Anterior cingulate cortex (tissue), 58 donors: ENCODE measurements around the gene GPR15LG.
"Not testable (repeated sequence)": the region's sequence is repeated elsewhere in the genome, so short reads cannot be mapped to it uniquely, and the experiment has no call there.

Experiments used
- DNase-seq, 58 donors: peaks; one replicate each; lab custom pipeline; 2025; lab: John Stamatoyannopoulos, UW

Gene GPR15LG

DNA sequence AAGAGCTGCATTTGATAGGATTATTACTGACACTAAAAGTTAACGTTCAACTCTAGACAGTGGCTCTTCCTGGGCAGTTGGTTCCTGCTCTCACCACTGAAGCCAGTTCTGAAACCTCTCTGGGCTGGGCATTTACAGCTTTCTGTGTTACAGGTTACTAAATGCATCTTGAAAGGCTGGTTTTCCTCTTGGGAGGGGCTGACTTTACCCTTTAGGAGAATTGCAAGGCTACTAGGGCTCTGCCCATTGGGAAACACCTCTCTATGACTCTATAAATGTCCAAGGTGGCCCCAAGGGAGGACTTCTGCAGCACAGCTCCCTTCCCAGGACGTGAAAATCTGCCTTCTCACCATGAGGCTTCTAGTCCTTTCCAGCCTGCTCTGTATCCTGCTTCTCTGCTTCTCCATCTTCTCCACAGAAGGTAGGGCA lies at the start of gene GPR15LG:
Gene GPR15LG (plus strand): TSS at position 301 of the 429 bp plus-strand sequence. CDS start 51 bp downstream, at position 352.
- DNase-seq: no peak

DNA sequence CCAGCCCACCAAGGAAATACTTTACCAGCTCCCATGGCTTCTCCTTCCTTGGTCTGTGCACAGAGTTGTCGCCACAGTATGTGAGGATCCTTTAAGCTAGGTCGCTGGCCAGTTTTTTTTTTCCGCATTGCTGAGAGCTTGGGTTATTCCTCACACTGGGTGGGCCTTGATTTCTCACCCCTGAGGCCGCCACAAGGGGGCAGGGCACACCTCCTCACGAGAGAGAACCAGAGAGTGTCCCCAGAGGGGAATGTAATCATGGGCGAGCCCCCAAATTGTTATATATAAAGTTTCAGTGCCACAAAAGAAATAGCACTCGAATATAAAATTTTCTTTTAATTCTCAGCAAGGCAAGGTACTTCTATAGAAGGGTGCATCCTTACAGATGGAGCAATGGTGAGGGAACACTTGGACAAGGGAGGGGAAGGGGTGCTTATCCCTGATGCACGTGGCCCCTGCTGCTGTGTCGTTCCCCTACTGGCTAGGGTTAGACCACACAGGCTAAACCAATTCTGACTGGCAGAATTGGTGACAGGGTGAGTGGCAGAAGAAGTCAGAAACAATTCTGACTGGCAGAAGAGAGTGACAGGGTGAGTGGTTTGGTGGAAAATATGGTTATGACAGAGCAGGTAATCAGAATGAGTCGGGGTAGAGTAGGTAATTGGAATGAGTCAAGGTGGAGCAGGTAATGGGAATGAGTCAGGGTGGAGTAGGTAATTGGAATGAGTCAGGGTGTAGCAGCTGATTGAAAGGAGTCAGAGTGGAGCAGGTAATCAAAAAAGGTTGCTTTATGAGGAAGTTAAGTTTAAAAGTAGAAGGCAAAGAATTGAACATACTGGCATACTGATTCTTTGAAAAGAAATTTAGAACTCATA lies 47.5 kb upstream of the GPR15LG start:
- DNase-seq: not testable (repeated sequence)

DNA sequence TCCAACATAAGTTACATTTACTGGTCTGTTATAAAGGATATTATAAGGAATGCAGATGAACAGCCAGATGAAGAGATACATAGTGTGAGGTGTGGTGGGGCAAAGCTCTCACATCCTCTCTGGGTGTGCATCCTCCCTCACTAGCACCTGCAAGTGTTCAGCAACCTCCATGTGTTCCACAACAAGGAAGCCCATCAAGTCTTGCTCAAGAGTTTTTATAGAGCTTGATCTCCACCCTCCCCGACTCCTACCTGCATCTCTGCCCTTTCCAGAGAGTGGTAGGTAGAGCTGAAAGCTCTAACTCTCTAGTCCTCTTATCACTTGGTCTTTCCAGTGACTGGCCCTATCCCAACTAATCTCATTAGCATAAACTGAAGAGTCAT lies 46.8 kb upstream of the GPR15LG start:
- DNase-seq: no peak

DNA sequence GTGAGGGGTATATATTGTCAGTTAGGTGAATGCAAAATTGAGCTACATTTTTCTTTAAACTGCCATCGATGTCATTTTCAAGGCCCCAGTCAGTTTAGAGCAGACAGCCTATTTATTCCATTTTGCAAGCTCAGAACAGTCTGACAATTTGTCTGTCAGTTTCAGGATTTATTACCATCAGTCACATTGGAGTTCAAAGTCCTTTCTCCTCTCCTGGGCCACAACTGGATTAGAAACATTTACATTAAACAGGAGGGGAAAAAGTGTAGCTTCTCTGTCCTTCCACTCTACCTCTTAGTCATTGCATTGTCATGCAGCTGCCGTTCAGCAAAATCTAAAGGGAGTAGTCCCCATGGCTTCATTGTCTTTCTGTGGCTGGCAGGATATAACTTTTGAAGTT lies 37.8 kb upstream of the GPR15LG start:
- DNase-seq: no peak

DNA sequence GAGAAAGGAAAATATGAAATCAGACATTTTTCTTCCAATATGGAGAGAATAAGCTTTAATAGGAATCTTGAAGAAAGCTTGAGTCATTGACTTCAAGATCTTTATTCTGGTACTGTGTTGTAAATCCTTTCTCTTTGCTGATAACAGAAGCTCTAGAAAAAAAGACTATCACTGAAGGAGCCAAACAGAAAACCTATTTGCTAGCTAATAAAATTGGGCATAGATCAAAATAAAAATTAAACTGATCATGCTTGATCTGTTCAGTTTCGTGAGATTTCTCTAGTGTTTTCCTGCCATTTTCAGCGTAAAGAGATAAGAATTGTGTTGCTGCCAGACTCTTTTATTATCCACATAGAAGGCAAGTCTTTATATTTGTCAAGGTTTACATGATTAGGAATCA lies 35.8 kb upstream of the GPR15LG start:
- no peak for DNase-seq

DNA sequence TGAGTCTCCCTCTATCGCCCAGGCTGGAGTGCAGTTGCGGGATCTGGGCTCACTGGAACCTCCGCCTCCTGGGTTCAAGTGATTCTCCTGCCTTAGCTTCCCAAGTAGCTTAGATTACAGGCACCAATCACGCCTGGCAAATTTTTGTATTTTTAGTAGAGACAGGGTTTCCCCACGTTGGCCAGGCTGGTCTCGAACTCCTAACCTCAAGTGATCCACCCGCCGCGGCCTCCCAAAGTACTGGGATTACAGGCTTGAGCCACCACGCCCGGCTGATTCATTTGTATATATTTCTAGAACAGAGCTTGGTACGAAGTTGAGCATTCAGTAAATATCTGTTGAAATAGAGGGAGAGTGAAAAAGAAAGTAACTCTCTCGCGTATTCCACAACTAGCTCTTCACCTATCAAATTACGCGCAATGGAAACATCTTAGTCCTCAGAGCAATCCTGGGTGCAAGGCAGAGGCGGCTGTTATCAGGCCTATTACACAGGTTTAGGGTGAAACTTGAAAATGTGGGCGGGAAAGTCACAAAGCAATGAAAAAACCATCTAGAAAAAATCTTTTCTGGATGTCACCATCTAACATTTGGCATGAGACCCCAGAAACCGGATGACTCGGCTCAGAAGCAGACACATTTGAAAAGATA lies 35.0 kb upstream of the GPR15LG start:
- peak in 2 of 58 donors; percentile 23 to 37 for DNase-seq

DNA sequence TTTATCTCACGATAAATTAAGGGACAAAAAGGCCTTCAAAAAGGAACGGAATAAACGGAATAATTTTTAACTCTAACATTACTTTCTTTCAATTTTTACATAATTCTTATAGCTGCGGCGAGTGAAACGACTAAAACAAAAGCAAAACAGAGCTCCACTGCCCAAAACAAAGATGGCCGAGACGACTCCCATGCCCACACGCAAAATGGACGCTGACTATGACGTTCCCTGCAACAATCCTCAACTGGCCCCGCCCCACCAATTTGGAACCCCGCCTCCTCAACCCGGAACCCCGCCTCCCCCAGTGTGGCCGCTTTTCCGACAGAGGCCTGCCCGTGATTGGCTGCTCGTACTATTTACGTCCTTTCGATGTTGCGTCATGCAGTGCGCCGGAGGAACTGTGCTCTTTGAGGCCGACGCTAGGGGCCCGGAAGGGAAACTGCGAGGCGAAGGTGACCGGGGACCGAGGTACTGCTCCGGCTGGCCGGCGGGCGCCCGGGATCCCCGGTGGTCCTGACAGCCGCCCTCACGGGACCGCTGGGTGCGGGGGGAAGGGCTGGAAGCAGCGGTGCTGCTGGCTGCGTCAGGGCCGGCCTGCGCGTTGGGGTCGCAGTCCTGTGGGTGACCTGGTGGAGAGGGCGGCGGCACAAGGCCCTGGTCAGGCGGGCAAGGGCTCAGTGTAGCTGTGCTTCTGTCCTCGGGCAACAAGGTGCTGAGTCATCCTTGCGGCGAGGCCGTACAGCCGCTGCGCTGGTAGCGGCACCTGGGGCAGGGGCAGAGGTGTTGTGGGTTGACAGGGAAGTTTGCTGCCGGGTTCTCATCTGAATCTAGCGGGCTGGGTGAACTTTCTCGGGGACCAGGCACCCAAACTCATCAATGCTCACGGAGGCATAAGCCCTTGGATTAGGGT lies 34.2 kb upstream of the GPR15LG start, which contains the start of gene GHITM:
Gene GHITM (plus strand): TSS at position 384 of the 910 bp plus-strand sequence. CDS start 1,992 bp downstream, outside the sequence.
- peak; percentile 79 to 99 (median 98) for DNase-seq

DNA sequence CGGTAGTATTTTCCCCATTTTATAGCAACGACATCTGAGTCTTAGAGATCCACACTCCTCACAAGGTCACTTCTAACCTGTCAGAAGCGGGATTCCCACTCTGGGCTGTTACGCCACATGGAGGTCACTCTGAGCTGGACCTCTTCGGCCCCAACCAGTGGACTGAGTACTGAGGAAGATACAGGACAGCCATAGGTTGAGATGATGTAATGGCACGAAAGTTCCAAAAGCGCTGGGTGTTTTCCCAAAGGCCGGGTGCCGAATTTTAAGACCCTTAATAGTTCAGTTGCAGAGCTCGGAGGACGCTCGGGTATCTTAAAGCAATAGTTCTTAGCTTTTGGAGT lies 33.6 kb upstream of the GPR15LG start:
- peak in 2 of 58 donors; percentile 22 to 28 for DNase-seq

DNA sequence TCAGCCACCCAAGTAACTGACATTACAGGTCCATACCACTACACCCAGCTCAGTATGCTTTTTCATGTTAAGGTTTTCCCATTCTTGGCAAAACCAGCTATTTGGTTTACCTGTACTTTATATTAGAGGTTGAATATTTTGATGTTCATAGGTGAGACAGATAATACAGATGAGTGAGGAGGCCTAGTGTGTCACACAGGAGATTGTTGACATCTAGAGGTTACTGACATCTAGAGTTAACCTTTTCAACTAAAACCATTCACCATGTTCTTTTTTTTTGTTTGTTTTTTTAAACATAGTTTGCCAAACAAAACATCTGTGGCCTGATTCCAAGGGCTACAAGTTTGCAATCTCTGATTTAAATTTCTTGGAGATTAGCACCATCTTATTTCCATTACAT lies 26.3 kb upstream of the GPR15LG start:
- DNase-seq: no peak

DNA sequence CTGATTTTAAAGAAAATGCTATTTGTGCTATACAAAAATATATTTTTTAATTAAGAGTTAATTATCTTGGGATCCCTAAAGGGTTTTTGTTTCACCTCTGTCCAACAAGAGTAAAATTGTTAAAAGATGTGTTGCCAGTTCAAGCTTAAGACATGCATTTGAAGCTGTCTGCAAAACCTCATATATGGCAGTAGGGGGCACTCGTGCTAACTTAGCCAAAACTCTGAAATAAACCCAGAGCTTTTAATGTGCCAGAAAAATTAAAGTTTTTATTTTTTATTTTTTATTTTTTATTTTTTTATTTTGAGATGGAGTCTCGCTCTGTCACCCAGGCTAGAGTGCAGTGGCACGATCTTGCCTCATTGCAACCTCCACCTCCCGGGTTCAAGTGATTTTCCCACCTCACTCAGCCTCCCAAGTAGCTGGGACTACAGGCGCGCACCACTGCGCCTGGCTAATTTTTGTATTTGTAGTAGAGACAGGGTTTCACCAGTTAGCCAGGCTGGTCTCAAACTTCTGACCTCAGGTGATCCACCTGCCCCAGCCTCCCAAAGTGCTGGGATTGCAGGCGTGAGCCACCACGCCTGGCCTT lies 25.5 kb upstream of the GPR15LG start:
- DNase-seq: peak in 1 of 58 donors; percentile 2

DNA sequence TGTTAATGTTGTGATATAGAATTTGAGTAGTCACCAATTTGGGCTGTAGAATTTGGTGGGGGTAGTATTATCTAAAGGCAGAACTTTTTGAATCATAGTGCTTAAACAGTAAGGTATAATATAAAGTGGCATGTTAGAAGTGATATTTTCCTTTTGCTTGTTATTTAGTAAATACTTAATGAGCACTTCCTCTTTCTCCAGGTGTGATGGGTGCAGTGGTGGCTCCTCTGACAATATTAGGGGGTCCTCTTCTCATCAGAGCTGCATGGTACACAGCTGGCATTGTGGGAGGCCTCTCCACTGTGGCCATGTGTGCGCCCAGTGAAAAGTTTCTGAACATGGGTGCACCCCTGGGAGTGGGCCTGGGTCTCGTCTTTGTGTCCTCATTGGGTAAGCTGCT lies 23.7 kb upstream of the GPR15LG start:
- no peak for DNase-seq

DNA sequence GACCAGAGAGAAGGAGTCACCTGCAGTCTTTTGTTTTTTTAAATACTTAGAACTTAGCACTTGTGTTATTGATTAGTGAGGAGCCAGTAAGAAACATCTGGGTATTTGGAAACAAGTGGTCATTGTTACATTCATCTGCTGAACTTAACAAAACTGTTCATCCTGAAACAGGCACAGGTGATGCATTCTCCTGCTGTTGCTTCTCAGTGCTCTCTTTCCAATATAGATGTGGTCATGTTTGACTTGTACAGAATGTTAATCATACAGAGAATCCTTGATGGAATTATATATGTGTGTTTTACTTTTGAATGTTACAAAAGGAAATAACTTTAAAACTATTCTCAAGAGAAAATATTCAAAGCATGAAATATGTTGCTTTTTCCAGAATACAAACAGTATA lies 20.8 kb upstream of the GPR15LG start:
- no peak for DNase-seq

DNA sequence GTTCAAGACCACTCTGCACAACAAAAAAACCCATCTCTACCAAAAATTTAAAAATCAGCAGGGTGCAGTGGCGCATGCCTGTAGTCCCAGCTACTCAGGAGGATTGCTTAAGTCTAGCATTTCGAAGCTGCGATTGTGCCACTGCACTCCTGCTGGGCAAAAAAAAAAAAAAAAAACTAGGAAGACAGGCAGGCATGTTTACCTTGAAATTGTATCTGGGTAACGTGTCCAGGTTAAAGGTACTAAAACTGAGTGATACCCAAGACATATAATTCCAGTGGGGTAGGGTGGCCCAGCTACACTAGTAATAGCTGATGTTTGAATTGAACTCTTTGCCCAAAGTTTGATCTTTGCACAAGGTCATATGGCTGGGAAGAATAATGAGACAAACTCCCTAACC lies 18.1 kb upstream of the GPR15LG start:
- DNase-seq: no peak

DNA sequence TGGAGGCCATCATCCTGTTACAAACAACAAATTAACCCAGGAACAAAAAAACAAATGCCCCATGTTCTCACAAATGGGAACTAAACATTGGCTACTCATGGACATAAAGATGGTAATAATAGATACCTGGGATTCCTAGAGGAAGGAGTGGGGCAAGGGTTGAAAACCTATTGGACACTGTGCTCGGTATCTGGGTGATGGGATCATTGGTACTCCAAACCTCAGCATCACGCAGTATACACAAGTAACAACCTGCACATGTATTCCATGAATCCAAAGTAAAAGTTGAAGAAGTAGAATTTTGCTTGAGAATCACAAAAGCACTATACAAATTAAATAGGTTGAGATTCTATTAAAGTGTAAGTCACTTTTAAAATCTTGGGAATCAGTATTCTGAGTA lies 17.6 kb upstream of the GPR15LG start:
- no peak for DNase-seq

DNA sequence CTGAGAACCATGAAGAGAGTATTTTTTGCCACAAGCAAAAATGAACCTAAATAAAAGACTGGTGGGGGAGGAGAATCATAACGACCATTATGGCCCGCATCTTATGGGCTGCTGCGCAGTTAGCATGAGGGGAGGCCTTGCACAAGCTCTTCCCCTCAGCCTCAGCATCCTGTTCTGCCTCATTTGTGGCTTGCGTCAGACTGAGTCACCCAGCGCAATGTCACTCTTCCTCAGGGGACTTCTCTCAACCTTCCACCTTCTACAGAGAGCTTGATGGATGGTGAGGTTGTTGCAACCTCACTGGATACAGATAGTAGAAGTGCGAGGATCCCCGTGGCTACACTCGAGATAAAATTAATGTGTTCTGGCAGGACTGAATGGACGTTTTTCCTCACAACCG lies 16.8 kb upstream of the GPR15LG start:
- DNase-seq: no peak

DNA sequence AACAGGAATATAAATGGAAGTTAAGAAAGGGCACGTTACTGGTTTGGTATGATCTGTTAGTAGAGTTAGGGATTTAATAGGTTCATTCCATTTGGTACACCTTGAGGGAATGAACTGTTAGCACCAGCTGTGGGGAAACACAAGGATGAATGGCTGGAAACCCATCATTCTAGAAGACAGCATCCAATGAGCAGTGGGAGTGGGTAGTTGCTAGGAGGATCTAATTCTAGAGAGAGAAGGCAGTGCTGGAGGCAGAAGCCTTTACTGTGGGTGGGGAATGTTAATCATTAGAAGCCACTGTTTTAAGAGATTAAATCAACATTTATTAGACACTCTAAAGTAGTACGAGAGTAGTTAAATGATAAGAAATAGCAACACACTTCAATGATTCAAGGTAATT lies 15.5 kb upstream of the GPR15LG start:
- DNase-seq: no peak

DNA sequence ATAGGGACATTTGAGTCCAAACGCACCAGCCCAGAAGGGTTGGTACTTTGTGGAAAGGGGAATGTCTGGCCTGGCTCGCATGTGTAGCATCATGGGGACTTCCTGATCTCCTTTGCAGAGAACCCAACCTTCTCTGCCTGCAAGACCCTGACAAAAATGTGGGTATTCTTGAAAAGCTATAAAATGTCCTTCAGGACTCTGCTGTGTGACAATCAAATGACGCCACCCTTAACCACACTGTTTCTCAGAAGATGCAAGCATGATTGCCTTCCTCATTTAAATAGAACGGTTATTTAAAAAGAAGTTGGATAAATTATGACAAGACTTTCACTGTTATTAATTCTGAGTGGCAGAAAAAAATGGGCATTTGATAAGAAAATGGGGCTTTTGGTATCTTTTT lies 15.1 kb upstream of the GPR15LG start:
- no peak for DNase-seq

DNA sequence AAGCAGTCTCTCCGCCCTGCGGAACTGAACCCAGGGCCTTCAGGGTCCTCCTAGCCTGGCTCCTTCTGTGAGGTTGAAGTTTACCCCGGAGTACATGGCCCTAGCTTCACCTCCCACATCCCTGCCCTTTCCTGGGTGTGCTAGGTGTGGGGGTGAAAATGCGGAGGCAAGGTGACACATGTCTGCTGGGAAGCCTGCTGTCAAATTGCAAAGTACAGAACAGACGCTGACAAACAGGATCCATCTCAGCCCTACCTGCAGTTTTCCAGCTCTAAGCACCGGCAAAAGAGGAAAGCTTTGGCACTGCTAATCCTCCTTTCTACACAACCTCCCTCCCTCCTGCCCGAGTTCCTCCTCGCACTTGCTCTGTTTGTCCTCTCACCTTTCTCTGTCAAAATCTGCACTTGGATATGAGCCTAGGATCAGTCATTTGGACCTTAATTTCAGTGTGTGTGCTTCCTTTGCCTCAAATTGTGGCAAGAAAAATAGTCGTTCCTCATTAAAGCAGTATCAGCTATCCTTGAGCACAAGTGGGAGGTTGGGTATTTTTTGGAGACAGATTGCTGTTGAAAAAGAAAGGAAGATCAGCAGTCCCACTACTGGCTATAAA lies 14.4 kb upstream of the GPR15LG start:
- DNase-seq: peak in 2 of 58 donors; percentile 21 to 35

DNA sequence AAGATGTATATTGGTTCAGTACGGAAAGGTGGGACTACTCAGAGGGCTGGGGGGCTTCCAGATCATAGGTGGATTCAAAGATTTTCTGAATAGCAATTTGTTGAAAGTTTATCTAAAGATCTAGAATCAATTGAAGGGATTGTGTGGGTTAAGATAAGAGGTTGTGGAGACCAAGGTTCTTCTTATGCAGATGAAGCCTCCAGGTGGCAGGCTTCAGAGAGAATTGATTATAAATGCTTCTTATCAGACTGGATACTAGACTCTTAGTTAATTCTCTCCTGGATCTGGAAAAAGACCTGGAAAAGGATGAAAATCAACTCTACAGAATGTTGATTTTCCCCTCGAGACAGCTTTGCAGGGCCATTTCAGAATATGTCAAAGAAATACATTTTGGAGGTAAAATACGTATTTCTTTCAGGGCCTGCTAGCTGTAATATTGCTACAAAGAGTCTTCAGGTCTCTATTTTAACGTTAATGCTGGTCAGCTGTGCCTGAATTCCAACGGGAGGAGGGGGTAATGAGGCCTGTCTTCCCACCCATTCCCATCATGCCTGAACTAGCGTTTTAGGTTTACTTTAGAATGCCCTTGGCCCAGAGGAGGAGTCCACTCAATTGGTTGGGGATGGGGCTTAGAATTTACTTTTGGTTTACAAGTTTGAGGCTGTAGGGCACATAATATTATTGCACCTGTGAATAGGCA lies 12.8 kb upstream of the GPR15LG start:
- no peak for DNase-seq
